Ecto neural progenitor cell (in vitro differentiated cells): ENCODE data around the gene CLEC1B.
"Not testable (repeated sequence)": the region's sequence is repeated elsewhere in the genome, so short reads cannot be mapped to it uniquely, and the experiment has no call there.

ENCODE experiments used
- DNase-seq: peaks from one replicate; pipeline ENCODE4 v3.0.0-alpha.2; 2018; ENCODE audit warnings: low spot score

The CLEC1B gene

GRCh38 chr12:9999016-9999415 lies at the start of gene CLEC1B:
TSS of gene CLEC1B (minus strand) at chr12:9999121. CDS start at chr12:9999100, 21 bp downstream.
- DNase-seq = no peak

- DNase-seq = no peak
Observed at GRCh38 chr12:10048526-10048925, 49.6 kb upstream of the CLEC1B start.

- no peak for DNase-seq
Observed at GRCh38 chr12:10042167-10042566, 43.2 kb upstream of the CLEC1B start.

GRCh38 chr12:10033783-10034545 lies 35.0 kb upstream of the CLEC1B start:
- DNase-seq = no peak

- no peak for DNase-seq
Observed at GRCh38 chr12:10031771-10032175, 32.9 kb upstream of the CLEC1B start.

GRCh38 chr12:10031321-10031720 lies 32.4 kb upstream of the CLEC1B start:
- no peak for DNase-seq

- no peak for DNase-seq
Observed at GRCh38 chr12:10030446-10030845, 31.5 kb upstream of the CLEC1B start, which contains the start of gene CLEC9A. TSS of gene CLEC9A (plus strand) at chr12:10030682. CDS start at chr12:10052688, 22,006 bp downstream.

- DNase-seq = no peak
Observed at GRCh38 chr12:10027721-10028120, 28.8 kb upstream of the CLEC1B start.

GRCh38 chr12:10027311-10027710 lies 28.4 kb upstream of the CLEC1B start:
- DNase-seq = no peak

GRCh38 chr12:10026666-10027065 lies 27.7 kb upstream of the CLEC1B start:
- DNase-seq = not testable (repeated sequence)

GRCh38 chr12:10025236-10025635 lies 26.3 kb upstream of the CLEC1B start:
- DNase-seq = no peak

GRCh38 chr12:10021342-10021741 lies 22.4 kb upstream of the CLEC1B start:
- DNase-seq = no peak

- no peak for DNase-seq
Observed at GRCh38 chr12:10018386-10018785, 19.5 kb upstream of the CLEC1B start.

- no peak for DNase-seq
Observed at GRCh38 chr12:10016881-10017280, 18.0 kb upstream of the CLEC1B start.

GRCh38 chr12:10015450-10015849 lies 16.5 kb upstream of the CLEC1B start:
- no peak for DNase-seq

GRCh38 chr12:10012630-10013330 lies 13.9 kb upstream of the CLEC1B start:
- no peak for DNase-seq

- no peak for DNase-seq
Observed at GRCh38 chr12:10001171-10001776, 2.4 kb upstream of the CLEC1B start.

GRCh38 chr12:9992296-9992695 lies 6.6 kb downstream of the CLEC1B start:
- DNase-seq = no peak

- DNase-seq = no peak
Observed at GRCh38 chr12:9991876-9992275, 7.0 kb downstream of the CLEC1B start.

- DNase-seq = no peak
Observed at GRCh38 chr12:9980126-9980525, 18.8 kb downstream of the CLEC1B start.

- DNase-seq = no peak
Observed at GRCh38 chr12:9977916-9978315, 21.0 kb downstream of the CLEC1B start.

GRCh38 chr12:9976626-9977025 lies 22.3 kb downstream of the CLEC1B start:
- not testable (repeated sequence) for DNase-seq

GRCh38 chr12:9975614-9976013 lies 23.3 kb downstream of the CLEC1B start:
- DNase-seq = no peak
